CD4-positive, alpha-beta T cell treated with Interleukin-21 for 1 hour (primary cell): ENCODE results near the gene ADGRG3.
A peak's percentile ranks its signal among the peaks of the same experiment; 100 is the strongest.
"Not testable (repeated sequence)": the region's sequence is repeated elsewhere in the genome, so short reads cannot be mapped to it uniquely, and the experiment has no call there.

Experiments
- DNase-seq: peaks from one replicate; pipeline ENCODE4 v3.0.0-alpha.2; 2020

ADGRG3 gene

DNA sequence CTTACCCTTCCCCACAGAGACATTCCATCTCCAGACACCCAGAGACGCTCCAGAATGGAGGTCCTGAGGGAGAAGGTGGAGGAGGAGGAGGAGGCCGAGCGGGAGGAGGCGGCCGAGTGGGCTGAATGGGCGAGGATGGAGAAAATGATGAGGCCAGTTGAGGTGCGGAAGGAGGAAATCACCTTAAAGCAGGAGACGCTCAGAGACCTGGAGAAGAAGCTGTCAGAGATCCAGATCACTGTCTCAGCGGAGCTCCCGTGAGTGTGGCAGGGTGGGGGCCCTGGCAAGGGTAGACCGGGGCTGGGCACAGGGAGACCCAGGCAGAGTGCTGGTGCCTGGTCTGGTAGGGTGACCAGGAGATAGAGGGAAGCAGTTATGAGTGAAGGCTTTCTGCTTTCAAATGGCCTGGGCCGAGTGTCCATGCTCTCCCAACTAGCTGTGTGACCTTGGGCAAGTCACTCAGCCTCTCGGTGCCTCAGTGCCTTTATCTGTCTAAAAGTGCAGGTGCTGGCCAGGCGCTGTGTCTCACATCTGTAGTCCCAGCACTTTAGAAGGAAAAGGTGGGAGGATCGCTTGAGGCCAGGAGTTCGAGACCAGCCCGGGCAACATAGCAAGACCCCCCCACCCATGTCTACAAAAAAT is 29.9 kb downstream of the ADGRG3 start:
- DNase-seq, result no peak

DNA sequence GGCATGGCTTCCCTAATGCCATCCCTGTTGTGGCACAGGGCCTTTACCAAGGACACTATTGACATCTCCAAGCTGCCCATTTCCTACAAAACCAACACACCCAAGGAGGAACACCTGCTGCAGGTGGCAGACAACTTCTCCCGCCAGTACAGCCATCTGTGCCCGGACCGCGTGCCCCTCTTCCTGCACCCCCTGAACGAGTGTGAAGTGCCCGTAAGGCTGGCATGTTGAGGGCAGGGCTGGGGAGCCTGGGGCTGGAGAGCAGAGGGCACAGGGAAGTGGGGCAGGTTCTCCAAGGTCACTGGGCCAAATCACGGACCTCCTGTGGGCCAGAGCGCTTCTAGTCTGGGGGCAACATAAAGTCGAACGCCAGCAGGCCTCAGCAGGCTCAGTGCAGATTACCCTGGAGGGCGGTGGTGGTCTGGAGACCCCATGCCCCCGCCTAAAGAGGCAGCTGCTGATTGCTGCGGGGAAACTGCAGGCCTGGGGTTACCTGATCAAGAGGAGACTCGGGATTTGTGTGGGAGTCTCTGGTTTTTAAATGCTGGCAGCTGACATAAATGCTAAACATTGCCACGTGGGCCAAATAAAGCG is 30.8 kb downstream of the ADGRG3 start:
- no peak for DNase-seq

DNA sequence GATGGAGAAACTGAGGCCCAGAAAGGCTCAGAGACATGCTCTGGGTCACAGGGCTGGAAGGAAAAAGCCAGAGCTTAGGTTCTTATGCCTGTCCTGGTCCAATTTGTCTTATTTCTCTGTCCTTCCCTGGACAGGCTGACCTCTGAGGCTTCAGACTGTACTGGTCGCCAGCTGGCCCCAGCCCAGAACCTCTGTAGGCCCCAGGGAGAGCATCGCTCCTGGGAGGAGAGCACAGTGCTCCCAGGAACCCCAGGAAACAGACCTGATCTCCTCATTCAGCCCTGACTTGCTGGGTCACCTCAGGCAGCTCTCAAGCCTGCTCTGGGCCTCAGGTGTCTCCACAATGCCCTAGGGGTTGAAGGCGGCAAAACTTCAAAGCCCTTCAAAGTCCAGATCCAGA is 31.4 kb downstream of the ADGRG3 start:
- DNase-seq, result no peak

DNA sequence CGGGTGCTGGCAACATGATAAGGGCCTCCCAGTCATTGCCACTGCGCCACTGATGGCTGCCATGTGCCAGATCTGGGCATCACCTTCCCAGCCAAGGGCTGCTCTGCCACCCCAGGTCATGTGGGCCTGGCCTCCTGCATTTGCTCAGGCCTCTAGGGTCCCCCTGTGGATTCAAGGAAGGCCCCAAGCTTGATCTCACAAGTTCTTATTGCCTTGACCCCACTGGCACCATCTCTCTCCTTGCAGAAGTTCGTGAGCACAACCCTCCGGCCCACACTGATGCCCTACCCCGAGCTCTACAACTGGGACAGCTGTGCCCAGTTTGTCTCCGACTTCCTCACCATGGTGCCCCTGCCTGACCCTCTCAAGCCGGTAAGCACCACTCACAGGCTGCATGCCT is 31.8 kb downstream of the ADGRG3 start:
- DNase-seq, result no peak

DNA sequence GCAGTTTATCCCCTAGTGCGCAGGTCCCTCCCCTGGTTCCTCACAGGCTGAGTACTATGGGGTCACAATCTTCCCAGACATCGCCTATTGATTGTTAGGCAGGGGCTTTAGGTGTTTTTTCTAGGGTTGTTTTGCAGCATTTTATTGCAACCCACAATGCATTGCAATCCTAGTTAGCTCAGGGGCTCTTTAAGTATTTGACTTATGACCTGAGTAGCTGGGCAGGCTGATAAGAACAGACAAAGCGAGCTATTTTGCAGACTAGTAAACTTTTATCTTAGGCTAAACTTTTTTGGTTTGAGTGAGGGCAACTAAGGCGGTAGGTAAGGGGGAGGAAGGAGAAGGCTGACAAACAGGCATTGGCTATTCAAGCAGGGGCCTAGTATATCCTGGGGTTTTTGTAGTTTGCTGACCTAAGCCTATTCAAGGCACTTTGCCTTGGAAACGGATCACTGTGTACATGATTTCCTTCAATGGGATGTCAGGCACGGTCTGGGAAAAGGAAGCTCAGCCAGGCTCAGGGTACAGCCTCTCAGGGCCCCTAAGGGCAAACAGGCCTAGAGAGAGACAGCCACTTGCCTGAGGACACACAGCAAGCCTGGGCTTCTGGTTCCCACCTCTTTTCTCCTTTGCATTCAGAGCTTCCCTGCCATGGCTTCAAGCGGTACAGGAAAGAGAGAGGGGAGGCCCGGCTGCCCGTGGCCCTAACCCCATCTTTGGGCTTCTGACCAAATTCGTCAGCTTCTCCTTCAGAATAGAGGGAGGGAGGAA is 32.9 kb downstream of the ADGRG3 start:
- no peak for DNase-seq

DNA sequence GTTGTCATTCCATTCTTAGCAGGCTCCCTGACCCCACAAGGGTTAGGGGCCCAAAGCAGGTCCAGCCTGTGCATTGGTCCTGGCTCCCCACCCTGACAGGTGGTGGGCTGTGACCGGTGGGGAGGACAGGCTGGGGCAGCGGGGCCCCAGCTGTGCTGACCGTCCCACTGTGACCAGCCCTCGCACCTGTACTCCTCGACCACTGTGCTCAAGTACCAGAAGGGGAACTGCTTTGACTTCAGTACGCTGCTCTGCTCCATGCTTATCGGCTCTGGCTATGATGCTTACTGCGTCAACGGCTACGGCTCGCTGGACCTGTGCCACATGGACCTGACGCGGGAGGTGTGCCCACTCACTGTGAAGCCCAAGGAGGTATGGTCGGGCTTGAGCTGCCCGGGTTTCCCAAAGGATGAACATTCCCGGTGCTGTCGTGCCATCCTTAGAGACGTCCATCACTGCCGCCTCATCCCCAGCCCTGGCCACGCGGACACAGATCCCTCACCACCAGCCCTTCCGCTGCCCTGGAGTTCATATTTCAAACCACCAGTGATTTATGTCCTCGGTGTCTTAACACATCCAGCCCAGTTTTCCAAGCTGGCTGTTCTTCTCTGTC is 33.8 kb downstream of the ADGRG3 start:
- DNase-seq, result no peak

DNA sequence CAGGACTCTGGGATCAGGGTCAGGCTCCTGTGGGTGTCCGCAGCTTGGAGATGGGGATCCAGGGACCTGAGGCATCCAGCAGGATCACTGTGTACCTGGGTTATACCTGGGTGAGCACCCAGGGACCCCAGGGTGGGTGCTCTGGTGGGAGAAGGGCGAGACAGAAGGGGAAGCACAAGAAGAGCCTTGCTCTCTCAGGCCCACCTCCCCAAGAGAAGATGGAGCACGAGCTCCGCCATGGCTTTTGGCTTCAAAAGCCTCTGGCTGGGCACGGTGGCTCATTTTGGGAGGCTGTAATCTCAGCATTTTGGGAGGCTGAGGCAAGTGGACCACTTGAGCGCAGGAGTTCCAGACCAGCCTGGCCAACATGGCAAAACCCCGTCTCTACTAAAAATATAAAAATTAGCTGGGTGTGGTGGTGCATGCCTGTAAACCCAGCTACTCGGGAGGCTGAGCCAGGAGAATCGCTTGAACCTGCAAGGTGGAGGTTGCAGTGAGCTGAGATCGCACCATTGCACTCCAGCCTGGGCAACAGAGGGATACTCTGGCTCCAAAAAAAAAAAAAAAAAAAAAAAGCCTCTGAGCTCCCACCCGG is 35.4 kb downstream of the ADGRG3 start:
- no peak for DNase-seq

DNA sequence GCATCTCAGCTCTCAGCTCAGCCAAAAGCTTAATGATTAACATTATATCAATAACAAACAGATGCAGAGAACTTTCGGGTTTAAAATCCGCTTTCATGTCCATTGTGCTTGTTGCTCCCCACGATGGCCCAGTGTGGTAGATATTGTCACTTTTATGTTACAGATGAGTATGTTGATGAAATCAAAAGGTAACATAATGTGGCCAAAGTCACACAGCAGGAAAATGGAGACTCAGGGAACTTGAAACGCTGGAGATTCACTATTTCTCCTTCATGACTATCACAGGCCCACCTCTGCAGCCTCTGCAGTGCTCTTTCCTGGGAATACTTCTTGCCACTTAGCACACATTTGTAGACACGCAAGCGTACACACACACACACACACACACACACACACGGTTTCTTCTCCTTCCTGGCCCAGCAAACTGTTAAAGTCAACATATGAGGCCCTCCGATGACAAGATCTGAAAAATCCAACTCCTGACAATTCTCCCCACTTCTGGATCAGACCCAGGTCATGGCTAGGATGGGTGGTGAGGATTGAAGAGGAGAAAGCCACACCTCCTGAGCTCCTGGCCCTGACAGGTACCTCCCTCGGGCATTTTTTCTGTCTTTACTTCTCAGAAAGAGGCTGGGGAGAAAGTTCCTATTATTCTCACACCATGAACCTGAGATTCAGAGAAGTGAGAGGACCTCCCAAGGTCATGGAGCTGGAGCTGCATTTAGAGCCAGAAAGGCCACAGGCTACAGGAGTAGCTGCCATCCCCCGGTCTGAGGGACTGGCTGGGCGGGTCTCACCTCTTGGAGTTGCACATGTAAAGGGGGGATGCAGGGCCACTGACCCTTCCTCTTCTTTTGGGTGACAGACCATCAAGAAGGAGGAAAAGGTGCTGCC is 36.2 kb downstream of the ADGRG3 start:
- DNase-seq, result no peak

DNA sequence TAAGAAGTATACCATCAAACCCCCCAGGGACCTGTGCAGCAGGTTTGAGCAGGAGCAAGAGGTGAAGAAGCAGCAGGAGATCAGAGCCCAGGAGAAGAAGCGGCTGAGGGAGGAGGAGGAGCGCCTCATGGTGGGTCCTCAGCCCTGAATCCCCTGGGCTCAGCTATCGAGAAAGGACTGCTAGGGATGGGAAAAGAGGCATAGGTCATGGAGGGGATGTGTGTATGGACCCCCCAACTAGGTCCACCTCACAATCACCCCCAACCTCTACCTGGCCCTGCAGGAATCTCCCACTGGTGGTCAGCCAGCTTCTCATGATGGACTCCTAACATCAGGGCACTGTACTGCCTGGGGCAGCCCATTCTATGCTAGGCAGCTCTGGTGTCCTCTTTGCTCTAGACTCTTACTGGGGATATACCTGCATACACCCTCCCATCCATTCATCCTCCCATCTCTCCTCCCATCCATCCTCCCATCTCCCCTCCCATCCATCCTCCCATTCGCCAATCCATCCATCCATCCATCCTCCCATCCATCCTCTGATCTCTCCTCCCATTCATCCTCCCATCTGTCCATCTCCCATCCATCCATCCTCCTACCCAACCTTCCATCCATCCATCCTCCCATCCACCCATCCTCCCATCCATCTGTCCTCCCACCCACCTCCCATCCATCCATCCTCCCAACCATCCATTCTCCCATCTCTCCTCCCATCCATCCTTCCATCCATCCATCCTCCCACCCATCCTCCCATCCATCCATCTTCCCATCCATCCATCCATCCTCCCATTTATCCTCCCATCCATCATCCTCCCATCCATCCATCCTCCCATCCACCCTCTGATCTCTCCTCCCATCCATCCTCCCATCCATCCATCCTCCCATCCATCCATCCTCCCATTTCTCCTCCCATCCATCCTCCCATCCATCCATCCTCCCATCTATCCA is 37.1 kb downstream of the ADGRG3 start:
- no peak for DNase-seq

DNA sequence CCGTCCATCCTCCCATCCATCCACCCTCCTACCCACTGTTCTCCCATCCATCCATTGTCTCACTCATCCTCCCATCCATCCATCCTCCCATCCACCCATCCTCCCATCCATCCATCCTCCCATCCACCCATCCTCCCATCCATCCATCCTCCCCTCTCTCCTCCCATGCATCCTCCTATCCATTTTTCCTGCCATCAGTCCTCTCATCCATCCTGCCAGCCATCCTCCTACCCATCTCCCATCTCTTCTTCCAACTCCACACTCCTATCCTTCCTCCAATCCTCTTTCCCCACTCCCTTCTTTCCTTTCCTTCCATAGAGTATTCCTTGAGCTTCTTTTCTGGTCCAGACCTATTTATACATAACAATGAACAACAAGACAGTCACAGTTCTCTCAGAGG is 38.6 kb downstream of the ADGRG3 start:
- no peak for DNase-seq

DNA sequence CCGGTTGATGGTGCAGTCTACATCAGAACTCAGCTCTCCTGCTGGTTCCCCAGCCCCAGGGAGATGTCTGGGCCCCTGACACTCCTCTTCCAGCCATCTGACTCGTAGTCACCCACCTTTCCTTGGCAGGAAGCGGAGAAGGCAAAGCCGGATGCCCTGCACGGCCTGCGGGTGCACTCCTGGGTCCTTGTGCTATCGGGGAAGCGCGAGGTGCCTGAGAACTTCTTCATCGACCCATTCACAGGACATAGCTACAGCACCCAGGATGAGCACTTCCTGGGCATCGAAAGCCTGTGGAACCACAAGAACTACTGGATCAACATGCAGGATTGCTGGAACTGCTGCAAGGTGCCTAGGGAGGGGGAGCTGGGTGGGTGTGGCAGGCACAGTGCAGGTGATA is 39.2 kb downstream of the ADGRG3 start:
- DNase-seq, result no peak

DNA sequence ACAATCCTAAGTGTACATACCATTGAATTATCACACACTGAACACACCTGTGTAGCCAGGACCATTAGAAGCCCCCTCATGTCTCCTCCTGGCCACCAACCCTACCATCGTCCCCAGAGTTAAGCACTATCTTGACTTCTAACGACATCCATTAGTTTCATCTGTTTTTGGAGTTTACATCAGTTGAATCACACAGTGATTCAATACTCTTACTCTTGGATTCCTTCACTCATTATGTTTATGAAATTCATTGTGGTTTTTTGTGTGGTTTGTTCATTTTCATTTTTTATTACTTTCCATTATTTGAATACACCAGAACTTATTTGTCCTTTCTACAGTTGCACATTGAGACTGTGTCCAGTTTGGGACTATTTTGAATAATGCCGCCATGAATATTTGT is 40.1 kb downstream of the ADGRG3 start:
- DNase-seq, result no peak

DNA sequence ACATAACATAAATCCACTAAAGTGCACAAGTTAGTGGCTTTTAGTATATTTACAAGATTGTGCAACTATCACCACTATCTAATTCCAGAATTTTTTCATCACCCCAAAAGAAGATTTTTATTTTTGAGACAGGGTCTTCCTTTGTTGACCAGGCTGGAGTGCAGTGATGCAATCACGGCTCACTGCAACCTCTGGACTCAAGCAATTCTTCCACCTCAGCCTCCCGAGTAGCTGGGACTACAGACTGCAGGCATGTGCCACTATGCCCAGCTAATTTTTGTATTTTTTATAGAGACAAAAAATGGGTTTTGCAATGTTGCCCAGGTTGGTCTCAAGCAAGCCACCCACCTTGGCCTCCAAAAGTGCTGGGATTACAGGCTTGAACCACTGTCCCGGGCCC is 41.6 kb downstream of the ADGRG3 start:
- no peak for DNase-seq

DNA sequence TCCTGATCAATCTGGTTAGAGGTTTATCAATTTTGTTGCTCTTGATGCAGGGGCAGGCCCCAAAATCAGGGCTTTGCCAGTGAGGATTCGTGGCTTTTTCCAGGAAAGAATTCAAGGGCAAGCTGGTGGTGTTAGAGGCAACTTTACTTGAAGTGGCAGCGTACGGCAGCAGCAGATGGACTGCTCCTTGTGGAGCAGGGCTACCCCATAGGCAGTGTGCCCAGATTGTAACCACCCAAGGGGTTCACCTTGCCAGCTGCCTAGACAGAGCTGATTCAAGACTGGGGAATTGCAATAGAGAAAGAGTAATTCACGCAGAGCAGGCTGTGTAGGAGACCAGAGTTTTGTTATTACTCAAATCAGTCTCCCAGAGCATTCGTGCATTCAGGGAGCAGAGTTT is 43.2 kb downstream of the ADGRG3 start:
- no peak for DNase-seq

DNA sequence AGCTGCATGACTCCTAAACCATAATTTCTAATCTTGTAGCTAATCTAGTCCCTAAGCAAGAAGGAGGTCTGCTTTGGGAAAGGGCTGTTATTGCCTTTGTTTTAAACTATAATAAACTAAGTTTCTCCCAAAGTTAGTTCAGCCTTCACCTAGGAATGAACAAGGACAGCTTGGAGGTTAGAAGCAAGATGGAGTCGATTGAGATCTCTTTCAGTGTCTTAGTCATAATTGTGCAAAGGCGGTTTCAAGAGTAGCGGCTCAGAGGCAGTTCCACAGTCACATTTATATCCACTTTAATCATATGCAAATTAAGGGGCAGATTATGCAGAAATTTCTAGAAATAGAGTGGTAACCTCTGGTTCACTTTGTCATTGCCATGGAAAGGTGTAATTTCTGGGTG is 43.9 kb downstream of the ADGRG3 start:
- no peak for DNase-seq

DNA sequence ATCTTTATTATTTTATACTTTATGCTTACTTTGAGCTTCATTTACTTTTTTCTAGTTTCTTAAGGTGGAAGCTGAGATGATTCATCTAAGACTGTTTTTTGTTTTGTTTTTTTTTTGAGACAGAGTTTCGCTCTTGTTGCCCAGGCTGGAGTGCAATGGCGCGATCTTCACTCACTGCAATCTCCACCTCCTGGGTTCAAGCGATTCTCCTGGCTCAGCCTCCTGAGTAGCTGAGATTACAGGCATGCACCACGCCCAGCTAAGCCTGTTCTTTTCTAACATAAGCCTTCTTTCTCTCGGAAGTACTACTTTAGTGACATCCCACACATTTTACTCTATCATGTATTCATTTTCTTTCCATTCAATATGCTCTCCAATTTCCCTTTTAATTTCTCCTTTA is 44.5 kb downstream of the ADGRG3 start:
- not testable (repeated sequence) for DNase-seq

DNA sequence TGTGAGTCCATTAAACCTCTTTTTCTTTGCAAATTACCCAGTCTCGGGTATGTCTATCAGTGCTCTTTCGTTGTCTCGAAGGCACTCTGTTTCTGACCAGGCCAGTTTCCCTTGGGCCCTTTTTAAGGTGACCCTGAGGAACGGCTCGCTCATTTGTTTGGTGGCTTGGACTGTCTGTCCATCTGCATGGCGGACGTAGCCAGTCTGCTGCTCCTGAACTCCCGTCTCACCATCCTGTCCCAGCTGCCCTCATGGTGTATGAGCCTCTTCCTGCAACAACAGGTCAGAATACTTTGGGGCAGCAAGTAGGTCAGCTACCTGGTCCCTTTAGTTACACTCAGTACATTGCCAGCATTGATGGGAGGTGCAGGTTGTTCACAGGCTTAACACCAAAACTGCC is 45.5 kb downstream of the ADGRG3 start:
- DNase-seq, result no peak

DNA sequence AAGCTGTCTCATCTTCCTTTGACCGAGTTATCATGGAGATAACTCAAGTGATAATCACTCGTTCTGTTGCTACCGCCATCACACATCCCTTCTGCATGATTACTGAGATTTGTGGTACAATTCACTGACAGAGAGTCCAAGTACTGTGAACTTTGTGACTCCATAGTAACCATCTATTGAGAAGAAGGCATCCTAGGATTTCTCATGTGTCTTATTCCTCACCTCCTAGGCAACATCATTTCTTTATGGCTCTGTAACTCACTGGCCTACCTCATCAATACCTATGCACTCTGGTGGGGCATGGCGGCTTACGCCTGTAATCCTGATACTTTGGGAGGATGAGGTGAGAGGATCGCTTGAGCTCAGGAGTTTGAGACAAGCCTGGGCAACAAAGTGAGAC is 45.9 kb downstream of the ADGRG3 start:
- no peak for DNase-seq

DNA sequence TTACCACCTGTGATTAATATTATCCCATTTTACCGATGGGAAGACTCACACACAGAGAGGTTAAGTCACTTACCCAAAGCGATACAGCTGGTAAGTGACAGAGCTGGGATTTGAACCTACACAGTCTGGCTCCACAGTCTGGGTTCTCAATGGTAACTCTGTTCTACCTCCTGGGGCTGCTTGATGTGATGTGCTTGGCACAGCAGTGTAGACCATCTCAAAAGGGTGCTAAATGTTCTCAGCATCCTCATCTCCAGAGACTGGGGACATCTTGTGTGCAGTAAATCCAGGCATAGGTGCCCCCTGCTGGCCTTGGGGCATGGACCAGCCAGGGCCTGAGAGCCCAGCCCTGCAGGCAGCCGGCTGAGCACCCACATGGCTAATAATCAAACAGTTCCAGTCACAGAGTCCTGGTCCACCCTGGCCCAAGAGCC is 52.1 kb downstream of the ADGRG3 start:
- peak; percentile 55 for DNase-seq

DNA sequence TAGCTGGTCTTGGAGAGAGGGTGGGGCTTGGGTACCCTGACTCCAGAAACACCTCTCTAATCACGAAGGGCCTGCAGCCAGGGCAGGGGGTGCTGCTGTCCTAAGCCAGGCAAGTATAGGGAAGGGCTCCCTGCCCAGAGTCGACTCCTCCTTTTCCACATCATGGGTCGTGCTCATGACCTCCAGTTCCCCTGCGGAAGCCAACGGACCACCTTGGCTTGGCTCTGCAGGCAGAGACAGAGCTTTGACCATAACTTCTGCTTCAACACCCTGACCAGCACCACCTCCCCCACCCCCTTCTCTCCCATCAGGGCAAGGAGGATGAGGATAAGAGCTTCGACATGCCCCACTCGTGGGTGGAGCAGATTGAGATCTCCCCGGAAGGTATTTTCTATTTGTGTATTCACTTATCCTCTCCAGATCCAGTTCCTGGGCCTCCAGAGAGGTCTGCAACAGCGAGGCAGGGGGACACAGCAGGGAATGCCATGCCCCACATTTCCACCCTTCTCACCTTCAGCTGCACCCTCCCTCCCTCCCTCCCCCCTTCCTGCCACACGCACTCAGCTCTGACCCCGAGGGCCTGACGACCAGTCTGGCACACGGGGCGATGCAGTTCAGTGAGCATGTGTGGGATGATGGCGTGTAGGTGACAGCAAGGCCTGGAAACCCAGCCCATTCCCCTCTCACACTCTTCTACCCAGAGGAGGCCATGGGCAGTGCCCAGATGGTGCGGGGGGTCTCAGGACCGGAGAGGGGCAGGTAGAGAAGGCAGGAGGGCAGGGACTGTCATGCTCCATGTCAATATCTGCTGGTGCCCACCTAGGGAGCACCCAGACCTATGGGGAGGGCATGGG is 53.5 kb downstream of the ADGRG3 start:
- DNase-seq, result no peak

DNA sequence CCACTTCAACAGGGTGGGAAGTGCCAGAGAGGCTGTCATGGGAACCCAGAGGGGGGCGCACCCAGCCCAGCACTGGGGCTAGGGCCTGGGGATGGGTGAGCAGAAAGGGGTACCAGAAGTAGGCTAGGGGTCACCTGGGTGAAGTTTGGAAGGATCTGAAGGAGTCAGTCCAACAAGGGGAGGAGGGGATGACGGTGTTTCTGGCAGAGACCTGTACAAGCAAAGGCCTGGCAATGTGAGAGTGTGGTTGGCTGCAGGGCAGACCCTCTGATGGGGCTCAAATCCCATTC is 54.0 kb downstream of the ADGRG3 start:
- no peak for DNase-seq
